HepG2 (cell line): ENCODE data around the gene DPM2. TPM values are rescaled to one million over a fixed set of nuclear protein-coding genes. Genes with fewer than 3 reads are reported as not detected.
A peak's percentile ranks its signal among the peaks of the same experiment; 100 is the strongest.

ENCODE experiments used
- ATF6 ChIP-seq: sonication (generic); formaldehyde crosslinking; conservative IDR thresholded peaks from 2 replicates; pipeline ENCODE4 v1.4.0; 2020; ENCODE audit warnings: missing genetic modification reagents
- ETS1 ChIP-seq: sonication (generic); formaldehyde crosslinking; IDR thresholded peaks from 2 replicates; pipeline ENCODE4 v1.4.0; 2020; ENCODE audit warnings: missing genetic modification reagents
- ETV5 ChIP-seq: IDR thresholded peaks from 2 replicates; pipeline ENCODE4 v1.6.1; 2018; ENCODE audit warnings: missing biosample characterization, missing genetic modification reagents, inconsistent platforms, borderline replicate concordance
- FOXK2 ChIP-seq: fragments of 450-650 bp; IDR thresholded peaks from 2 replicates; pipeline ENCODE4 v1.6.1; 2016
- HMGXB4 ChIP-seq, 2 experiments: sonication (generic) in 1 of 2; formaldehyde crosslinking in 1 of 2; IDR thresholded peaks; 2 replicates each; pipeline versions ENCODE4 v1.4.0 to v1.6.1; 2018 to 2020; ENCODE audit warnings: missing genetic modification reagents in 2 of 2, borderline replicate concordance in 1 of 2, low read depth in 1 of 2, mild to moderate bottlenecking in 1 of 2, missing biosample characterization in 1 of 2
- HOXD1 ChIP-seq: sonication (generic); formaldehyde crosslinking; IDR thresholded peaks from 2 replicates; pipeline ENCODE4 v1.5.0; 2020; ENCODE audit warnings: missing genetic modification reagents
- ISX ChIP-seq: sonication (generic); formaldehyde crosslinking; conservative IDR thresholded peaks from 2 replicates; pipeline ENCODE4 v1.5.0; 2020; ENCODE audit warnings: missing genetic modification reagents
- MATR3 ChIP-seq: sonication (generic); formaldehyde crosslinking; IDR thresholded peaks from 2 replicates; pipeline ENCODE4 v1.4.0; 2020; ENCODE audit warnings: missing genetic modification reagents
- MTF2 ChIP-seq: sonication (generic); formaldehyde crosslinking; IDR thresholded peaks from 2 replicates; pipeline ENCODE4 v1.5.0; 2020; ENCODE audit warnings: missing genetic modification reagents, borderline replicate concordance
- MXD4 ChIP-seq: IDR thresholded peaks from 2 replicates; pipeline ENCODE4 v1.6.1; 2016; ENCODE audit warnings: mild to moderate bottlenecking, missing biosample characterization, missing genetic modification reagents
- NRL ChIP-seq: sonication (generic); formaldehyde crosslinking; IDR thresholded peaks from 2 replicates; pipeline ENCODE4 v1.5.0; 2020; ENCODE audit warnings: missing genetic modification reagents, mild to moderate bottlenecking, moderate library complexity, borderline replicate concordance
- SALL2 ChIP-seq: sonication (generic); formaldehyde crosslinking; IDR thresholded peaks from 2 replicates; pipeline ENCODE4 v1.8.1; 2023; ENCODE audit warnings: mild to moderate bottlenecking, missing genetic modification reagents, inconsistent platforms
- SRY ChIP-seq: sonication (generic); formaldehyde crosslinking; IDR thresholded peaks from 2 replicates; pipeline ENCODE4 v1.8.0; 2022; ENCODE audit warnings: mild to moderate bottlenecking, missing genetic modification reagents
- XRCC5 ChIP-seq: fragments of 200-400 bp; formaldehyde crosslinking; optimal IDR thresholded peaks from 2 replicates; pipeline ENCODE3; 2017; ENCODE audit warnings: mild to moderate bottlenecking, low read length
- ZBTB42 ChIP-seq: sonication (generic); formaldehyde crosslinking; IDR thresholded peaks from 2 replicates; pipeline ENCODE4 v1.5.0; 2020; ENCODE audit warnings: mild to moderate bottlenecking, missing genetic modification reagents
- ZBTB44 ChIP-seq: sonication (generic); formaldehyde crosslinking; IDR thresholded peaks from 2 replicates; pipeline ENCODE4 v1.4.0; 2020; ENCODE audit warnings: missing genetic modification reagents
- polyA plus RNA-seq, 8 experiments: library from polyadenylated mRNA; depleted of rRNA in 3 of 8; stranded (reverse) in 7 of 8; unstranded in 1 of 8; fragments of >200 nt; fragmentation: Illumina TruSeq in 4 of 8; extraction: Trizol in 4 of 8; gene quantifications; 2 replicates each; pipeline versions ENCODE4 v1.2.1 to v1.2.3, GENCODE V29; 2011 to 2016; ENCODE audit warnings: low read depth in 4 of 8, missing spikeins in 1 of 8, mixed read lengths in 1 of 8; ENCODE audit not compliant: insufficient read depth in 1 of 8
- total RNA-seq, 5 experiments: library from RNA; depleted of rRNA; stranded (reverse); fragments of >200 nt; fragmentation: Illumina TruSeq; extraction: Trizol; gene quantifications; 2 replicates each; pipeline ENCODE4 v1.2.3, GENCODE V29; 2016; ENCODE audit warnings: low read depth in 1 of 5
- TF ChIP-seq, protein P1 (sequence below): IDR thresholded peaks from 2 replicates; pipeline ENCODE4 v1.6.1; 2016; ENCODE audit warnings: missing compliant biosample characterization, missing genetic modification reagents, borderline replicate concordance

Gene DPM2
- total and polyA plus RNA-seq, 2 of the 13 experiments (the other 11 are each of a cell fraction or from before 2014, with no cell fraction given) = 24.8 to 35.3 TPM

- TF ChIP-seq ZBTB44 = no peak
- TF ChIP-seq ZBTB42 = 0 out of 2 replicates have a peak, but pooled peaks have one; percentile 10
- TF ChIP-seq ETS1 (CRISPR knock-in tag) = no peak
- no peak for TF ChIP-seq SALL2
- no peak for TF ChIP-seq ATF6 (CRISPR knock-in tag)
- TF ChIP-seq MXD4 (CRISPR knock-in tag) = no peak
- TF ChIP-seq FOXK2 = no peak
- no peak for TF ChIP-seq MTF2 (CRISPR knock-in tag)
- no peak for TF ChIP-seq XRCC5
- TF ChIP-seq ISX = 0 out of 2 replicates have a peak, but pooled peaks have one; percentile 28
- TF ChIP-seq, protein P1, sequence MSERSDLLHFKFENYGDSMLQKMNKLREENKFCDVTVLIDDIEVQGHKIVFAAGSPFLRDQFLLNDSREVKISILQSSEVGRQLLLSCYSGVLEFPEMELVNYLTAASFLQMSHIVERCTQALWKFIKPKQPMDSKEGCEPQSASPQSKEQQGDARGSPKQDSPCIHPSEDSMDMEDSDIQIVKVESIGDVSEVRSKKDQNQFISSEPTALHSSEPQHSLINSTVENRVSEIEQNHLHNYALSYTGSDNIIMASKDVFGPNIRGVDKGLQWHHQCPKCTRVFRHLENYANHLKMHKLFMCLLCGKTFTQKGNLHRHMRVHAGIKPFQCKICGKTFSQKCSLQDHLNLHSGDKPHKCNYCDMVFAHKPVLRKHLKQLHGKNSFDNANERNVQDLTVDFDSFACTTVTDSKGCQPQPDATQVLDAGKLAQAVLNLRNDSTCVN (CRISPR knock-in tag) = no peak; the same call in 1 of the 2 replicates
- TF ChIP-seq HOXD1 (CRISPR knock-in tag) = no peak; the same call in 1 of the 2 replicates
- TF ChIP-seq HMGXB4 (CRISPR knock-in tag; IDR thresholded peaks at IDR 0.05; ENCODE audit: borderline replicate concordance in 1 of 2, low read depth in 1 of 2) = peak in 1 of 2 experiments; percentile 43; a peak in 1 of 4 replicates
- peak; percentile 65; the same call in 1 of the 2 replicates for TF ChIP-seq ETV5 (CRISPR knock-in tag)
- no peak for TF ChIP-seq SRY
- no peak for TF ChIP-seq MATR3
- TF ChIP-seq NRL (CRISPR knock-in tag) = no peak; the same call in 1 of the 2 replicates
Measured at GRCh38 chr9:127937388-127938297, at the start of gene DPM2 (continued).
